Liver (tissue), 9 donors: ENCODE data around the gene B4GALNT3. TPM values are rescaled to one million over a fixed set of nuclear protein-coding genes. Genes with fewer than 3 reads are reported as not detected.

Experiments
- DNase-seq: peaks from one replicate; pipeline ENCODE4 v3.0.0-alpha.2; 2017; ENCODE audit warnings: low spot score
- H3K27ac ChIP-seq, 2 donors: one replicate each; pipeline ENCODE4 v1.7.0; 2013; ENCODE audit warnings: inconsistent platforms in 2 of 2, low read length in 2 of 2, control low read depth in 1 of 2, low read depth in 1 of 2, mild to moderate bottlenecking in 1 of 2
- H3K27me3 ChIP-seq, 4 donors: one replicate each; pipeline versions ENCODE4 v1.6.1 to v1.7.0; 2013; ENCODE audit warnings: low read length in 3 of 4, inconsistent platforms in 1 of 4, mild to moderate bottlenecking in 1 of 4, moderate library complexity in 1 of 4; ENCODE audit not compliant: control insufficient read depth in 4 of 4, insufficient read depth in 4 of 4
- H3K36me3 ChIP-seq, 4 donors: one replicate each; pipeline versions ENCODE4 v1.6.1 to v1.7.0; 2013; ENCODE audit warnings: low read length in 3 of 4, mild to moderate bottlenecking in 3 of 4, low read depth in 1 of 4, moderate library complexity in 1 of 4; ENCODE audit not compliant: control insufficient read depth in 4 of 4, insufficient read depth in 3 of 4
- H3K4me1 ChIP-seq, 4 donors: one replicate each; pipeline versions ENCODE4 v1.6.1 to v1.7.0; 2013; ENCODE audit warnings: low read length in 3 of 4, mild to moderate bottlenecking in 3 of 4, moderate library complexity in 1 of 4; ENCODE audit not compliant: control insufficient read depth in 4 of 4, insufficient read depth in 4 of 4
- H3K4me3 ChIP-seq, 3 donors: one replicate each; pipeline versions ENCODE4 v1.6.1 to v1.7.0; 2013; ENCODE audit warnings: low read length in 3 of 3, control low read depth in 1 of 3, low read depth in 1 of 3, mild to moderate bottlenecking in 1 of 3
- H3K9ac ChIP-seq, 2 donors: one replicate each; pipeline ENCODE4 v1.7.0; 2013; ENCODE audit warnings: low read length in 2 of 2, mild to moderate bottlenecking in 2 of 2, moderate library complexity in 2 of 2, control low read depth in 1 of 2, low read depth in 1 of 2
- H3K9me3 ChIP-seq, 4 donors: one replicate each; pipeline versions ENCODE4 v1.6.1 to v1.7.0; 2013; ENCODE audit warnings: low read length in 3 of 4; ENCODE audit not compliant: control insufficient read depth in 4 of 4
- EGR1 ChIP-seq, 2 donors: IDR thresholded peaks; 2 replicates each; pipeline ENCODE4 v1.6.1; 2016 to 2018; ENCODE audit warnings: antibody characterized with exemption in 2 of 2, low read depth in 2 of 2
- FOXA1 ChIP-seq: IDR thresholded peaks from 2 replicates; pipeline ENCODE4 v1.6.1; 2016; ENCODE audit warnings: antibody characterized with exemption
- FOXA2 ChIP-seq: IDR thresholded peaks from 2 replicates; pipeline ENCODE4 v1.6.1; 2016; ENCODE audit warnings: antibody characterized with exemption
- GABPA ChIP-seq, 2 donors: IDR thresholded peaks in 1 of 2; conservative IDR thresholded peaks in 1 of 2; 2 replicates each; pipeline ENCODE4 v1.6.1; 2016; ENCODE audit warnings: antibody characterized with exemption in 2 of 2, mild to moderate bottlenecking in 1 of 2, moderate library complexity in 1 of 2
- HNF4A ChIP-seq, 2 donors: conservative IDR thresholded peaks; 2 replicates each; pipeline ENCODE4 v1.6.1; 2016; ENCODE audit warnings: antibody characterized with exemption in 2 of 2, mild to moderate bottlenecking in 2 of 2
- HNF4G ChIP-seq: IDR thresholded peaks from 2 replicates; pipeline ENCODE4 v1.6.1; 2016; ENCODE audit warnings: antibody characterized with exemption
- JUND ChIP-seq, 2 donors: IDR thresholded peaks; 2 replicates each; pipeline ENCODE4 v1.6.1; 2016; ENCODE audit warnings: antibody characterized with exemption in 2 of 2
- NR2F2 ChIP-seq: IDR thresholded peaks from 2 replicates; pipeline ENCODE4 v1.6.1; 2016; ENCODE audit warnings: antibody characterized with exemption
- RAD21 ChIP-seq, 2 donors: IDR thresholded peaks; 2 replicates each; pipeline ENCODE4 v1.6.1; 2016; ENCODE audit warnings: antibody characterized with exemption in 2 of 2, mild to moderate bottlenecking in 2 of 2
- RXRA ChIP-seq, 2 donors: IDR thresholded peaks; 2 replicates each; pipeline ENCODE4 v1.6.1; 2017 to 2018; ENCODE audit warnings: antibody characterized with exemption in 2 of 2, mild to moderate bottlenecking in 1 of 2
- SP1 ChIP-seq: IDR thresholded peaks from 2 replicates; pipeline ENCODE4 v1.6.1; 2018; ENCODE audit warnings: antibody characterized with exemption, mild to moderate bottlenecking
- TAF1 ChIP-seq: conservative IDR thresholded peaks from 2 replicates; pipeline ENCODE4 v1.6.1; 2016; ENCODE audit warnings: antibody characterized with exemption, mild to moderate bottlenecking
- YY1 ChIP-seq: IDR thresholded peaks from 2 replicates; pipeline ENCODE4 v1.6.1; 2016; ENCODE audit warnings: antibody characterized with exemption, mild to moderate bottlenecking
- WGBS: extraction: QIAGEN DNeasy Blood & Tissue Kit; methylation state at CpG from one replicate; pipeline ENCODE4 v1.1.7; 2013; 5-methylcytosine and 5-hydroxymethylcytosine counted together
- polyA plus RNA-seq, 2 donors: library from polyadenylated mRNA; stranded (reverse) in 1 of 2; unstranded in 1 of 2; fragments of 200-250 nt in 1 of 2; fragments of >200 nt in 1 of 2; fragmentation: Nextera tagmentation in 1 of 2; extraction: Ambion mirVana in 1 of 2; gene quantifications; one replicate each; pipeline versions ENCODE4 v1.2.1 to v1.2.3, GENCODE V29; 2013 to 2015
- total RNA-seq, 2 donors: library from RNA; depleted of rRNA; stranded (reverse); fragments of >200 nt; gene quantifications; one replicate each; pipeline ENCODE4 v1.2.3, GENCODE V29; 2014
- TF ChIP-seq, protein P1 (sequence below): IDR thresholded peaks from 2 replicates; pipeline ENCODE4 v1.6.1; 2016; ENCODE audit warnings: antibody characterized with exemption
- TF ChIP-seq, protein P2 (sequence below): IDR thresholded peaks from 2 replicates; pipeline ENCODE4 v1.6.1; 2016; ENCODE audit warnings: antibody characterized with exemption
- TF ChIP-seq, protein P3 (sequence below): fragments of 150-350 bp; IDR thresholded peaks from 2 replicates; pipeline ENCODE4 v1.5.1; 2017; ENCODE audit warnings: improper control_type of control experiment, low read depth, low read length; ENCODE audit not compliant: missing input control
- TF ChIP-seq, protein P4 (sequence below): IDR thresholded peaks from 2 replicates; pipeline ENCODE4 v1.6.1; 2016; ENCODE audit warnings: antibody characterized with exemption, mild to moderate bottlenecking
- TF ChIP-seq, protein P5 (sequence below): IDR thresholded peaks from 2 replicates; pipeline ENCODE4 v1.6.1; 2016; ENCODE audit warnings: antibody characterized with exemption
- donor health status: healthy.
- donor health status: healthy.
- donor health status: healthy.
- donor health status: healthy.
- donor health status: healthy.

The B4GALNT3 gene
- total and polyA plus RNA-seq, 4 donors = 0.09 to 0.25 (median 0.14) TPM; not detected in 1

DNA sequence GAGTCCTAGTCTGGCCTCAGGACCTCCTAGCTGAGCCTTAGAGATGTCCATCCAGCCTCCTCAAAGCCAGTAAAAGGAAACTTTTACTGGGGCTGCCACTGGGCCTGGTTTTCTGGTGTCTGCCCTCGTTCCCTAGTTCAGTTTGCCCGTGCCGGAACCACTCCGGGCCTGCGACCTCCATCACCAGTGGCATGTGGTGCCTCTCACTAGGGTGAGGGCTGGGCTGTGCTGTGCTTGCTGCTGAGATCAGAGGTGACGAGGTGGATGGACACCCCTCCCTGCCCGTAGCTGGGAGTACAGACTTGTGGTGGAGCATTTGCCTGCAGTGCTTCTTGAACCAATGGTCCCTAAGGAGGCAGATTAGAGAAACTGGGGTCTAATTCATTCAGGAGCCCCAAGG, 75.7 kb downstream of the B4GALNT3 start:
- Histone ChIP-seq H3K27me3 (no peaks in the 10 kb centered on the region), H3K36me3 (no peaks in the 10 kb centered on the region), H3K4me3 (no peak overlapping the region), H3K9me3 (peaks cover 0 to 2% (median 0%) of the 10 kb centered on the region in 4 donors), H3K9ac (no peak overlapping the region), H3K27ac (no peak overlapping the region), H3K4me1 (peaks cover 0 to 3% (median 0%) of the 10 kb centered on the region in 4 donors)
- DNase-seq = no peak
- TF ChIP-seq NR2F2 (no peak), TAF1 (no peak), JUND (IDR thresholded peaks at IDR 0.05) (no peak), FOXA1 (no peak), EGR1 (IDR thresholded peaks at IDR 0.05; ENCODE audit: low read depth in 2 of 2) (no peak), SP1 (no peak), RAD21 (IDR thresholded peaks at IDR 0.05) (no peak), HNF4A (conservative IDR thresholded peaks at IDR 0.05) (no peak), RXRA (IDR thresholded peaks at IDR 0.05) (no peak), YY1 (no peak), GABPA (IDR thresholded peaks at IDR 0.05 in 1 of 2, conservative IDR thresholded peaks at IDR 0.05 in 1 of 2) (no peak), FOXA2 (no peak), HNF4G (no peak)
- TF ChIP-seq, protein P1, sequence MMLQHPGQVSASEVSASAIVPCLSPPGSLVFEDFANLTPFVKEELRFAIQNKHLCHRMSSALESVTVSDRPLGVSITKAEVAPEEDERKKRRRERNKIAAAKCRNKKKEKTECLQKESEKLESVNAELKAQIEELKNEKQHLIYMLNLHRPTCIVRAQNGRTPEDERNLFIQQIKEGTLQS = no peak
- TF ChIP-seq, protein P2, sequence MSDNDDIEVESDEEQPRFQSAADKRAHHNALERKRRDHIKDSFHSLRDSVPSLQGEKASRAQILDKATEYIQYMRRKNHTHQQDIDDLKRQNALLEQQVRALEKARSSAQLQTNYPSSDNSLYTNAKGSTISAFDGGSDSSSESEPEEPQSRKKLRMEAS = no peak
- TF ChIP-seq, protein P3, sequence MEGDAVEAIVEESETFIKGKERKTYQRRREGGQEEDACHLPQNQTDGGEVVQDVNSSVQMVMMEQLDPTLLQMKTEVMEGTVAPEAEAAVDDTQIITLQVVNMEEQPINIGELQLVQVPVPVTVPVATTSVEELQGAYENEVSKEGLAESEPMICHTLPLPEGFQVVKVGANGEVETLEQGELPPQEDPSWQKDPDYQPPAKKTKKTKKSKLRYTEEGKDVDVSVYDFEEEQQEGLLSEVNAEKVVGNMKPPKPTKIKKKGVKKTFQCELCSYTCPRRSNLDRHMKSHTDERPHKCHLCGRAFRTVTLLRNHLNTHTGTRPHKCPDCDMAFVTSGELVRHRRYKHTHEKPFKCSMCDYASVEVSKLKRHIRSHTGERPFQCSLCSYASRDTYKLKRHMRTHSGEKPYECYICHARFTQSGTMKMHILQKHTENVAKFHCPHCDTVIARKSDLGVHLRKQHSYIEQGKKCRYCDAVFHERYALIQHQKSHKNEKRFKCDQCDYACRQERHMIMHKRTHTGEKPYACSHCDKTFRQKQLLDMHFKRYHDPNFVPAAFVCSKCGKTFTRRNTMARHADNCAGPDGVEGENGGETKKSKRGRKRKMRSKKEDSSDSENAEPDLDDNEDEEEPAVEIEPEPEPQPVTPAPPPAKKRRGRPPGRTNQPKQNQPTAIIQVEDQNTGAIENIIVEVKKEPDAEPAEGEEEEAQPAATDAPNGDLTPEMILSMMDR = no peak
- TF ChIP-seq, protein P4, sequence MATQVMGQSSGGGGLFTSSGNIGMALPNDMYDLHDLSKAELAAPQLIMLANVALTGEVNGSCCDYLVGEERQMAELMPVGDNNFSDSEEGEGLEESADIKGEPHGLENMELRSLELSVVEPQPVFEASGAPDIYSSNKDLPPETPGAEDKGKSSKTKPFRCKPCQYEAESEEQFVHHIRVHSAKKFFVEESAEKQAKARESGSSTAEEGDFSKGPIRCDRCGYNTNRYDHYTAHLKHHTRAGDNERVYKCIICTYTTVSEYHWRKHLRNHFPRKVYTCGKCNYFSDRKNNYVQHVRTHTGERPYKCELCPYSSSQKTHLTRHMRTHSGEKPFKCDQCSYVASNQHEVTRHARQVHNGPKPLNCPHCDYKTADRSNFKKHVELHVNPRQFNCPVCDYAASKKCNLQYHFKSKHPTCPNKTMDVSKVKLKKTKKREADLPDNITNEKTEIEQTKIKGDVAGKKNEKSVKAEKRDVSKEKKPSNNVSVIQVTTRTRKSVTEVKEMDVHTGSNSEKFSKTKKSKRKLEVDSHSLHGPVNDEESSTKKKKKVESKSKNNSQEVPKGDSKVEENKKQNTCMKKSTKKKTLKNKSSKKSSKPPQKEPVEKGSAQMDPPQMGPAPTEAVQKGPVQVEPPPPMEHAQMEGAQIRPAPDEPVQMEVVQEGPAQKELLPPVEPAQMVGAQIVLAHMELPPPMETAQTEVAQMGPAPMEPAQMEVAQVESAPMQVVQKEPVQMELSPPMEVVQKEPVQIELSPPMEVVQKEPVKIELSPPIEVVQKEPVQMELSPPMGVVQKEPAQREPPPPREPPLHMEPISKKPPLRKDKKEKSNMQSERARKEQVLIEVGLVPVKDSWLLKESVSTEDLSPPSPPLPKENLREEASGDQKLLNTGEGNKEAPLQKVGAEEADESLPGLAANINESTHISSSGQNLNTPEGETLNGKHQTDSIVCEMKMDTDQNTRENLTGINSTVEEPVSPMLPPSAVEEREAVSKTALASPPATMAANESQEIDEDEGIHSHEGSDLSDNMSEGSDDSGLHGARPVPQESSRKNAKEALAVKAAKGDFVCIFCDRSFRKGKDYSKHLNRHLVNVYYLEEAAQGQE = no peak
- TF ChIP-seq, protein P5, sequence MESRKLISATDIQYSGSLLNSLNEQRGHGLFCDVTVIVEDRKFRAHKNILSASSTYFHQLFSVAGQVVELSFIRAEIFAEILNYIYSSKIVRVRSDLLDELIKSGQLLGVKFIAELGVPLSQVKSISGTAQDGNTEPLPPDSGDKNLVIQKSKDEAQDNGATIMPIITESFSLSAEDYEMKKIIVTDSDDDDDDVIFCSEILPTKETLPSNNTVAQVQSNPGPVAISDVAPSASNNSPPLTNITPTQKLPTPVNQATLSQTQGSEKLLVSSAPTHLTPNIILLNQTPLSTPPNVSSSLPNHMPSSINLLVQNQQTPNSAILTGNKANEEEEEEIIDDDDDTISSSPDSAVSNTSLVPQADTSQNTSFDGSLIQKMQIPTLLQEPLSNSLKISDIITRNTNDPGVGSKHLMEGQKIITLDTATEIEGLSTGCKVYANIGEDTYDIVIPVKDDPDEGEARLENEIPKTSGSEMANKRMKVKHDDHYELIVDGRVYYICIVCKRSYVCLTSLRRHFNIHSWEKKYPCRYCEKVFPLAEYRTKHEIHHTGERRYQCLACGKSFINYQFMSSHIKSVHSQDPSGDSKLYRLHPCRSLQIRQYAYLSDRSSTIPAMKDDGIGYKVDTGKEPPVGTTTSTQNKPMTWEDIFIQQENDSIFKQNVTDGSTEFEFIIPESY = no peak
- 95% methylated on average over 7 of the region's 7 CpGs for WGBS
